Uterus (tissue), 4 donors: ENCODE results near the gene FAM168A. TPM values are rescaled to one million over a fixed set of nuclear protein-coding genes. Genes with fewer than 3 reads are reported as not detected.

Experiments
- DNase-seq, 2 donors: peaks; one replicate each; pipeline ENCODE4 v3.0.0-alpha.2; 2019 to 2020
- H3K27ac ChIP-seq, 2 donors: fragments of 200-600 bp; sonication (generic); 1 replicate in 1 of 2; 2 replicates in 1 of 2; pipeline ENCODE4 v1.5.1; 2016 to 2018
- H3K27me3 ChIP-seq, 2 donors: fragments of 200-600 bp; sonication (generic); one replicate each; pipeline ENCODE4 v1.5.1; 2018 to 2019; ENCODE audit warnings: control low read depth in 1 of 2
- H3K36me3 ChIP-seq, 2 donors: fragments of 200-600 bp; sonication (generic); one replicate each; pipeline ENCODE4 v1.5.1; 2019; ENCODE audit warnings: control low read depth in 1 of 2
- H3K4me1 ChIP-seq, 2 donors: fragments of 200-600 bp; sonication (generic); one replicate each; pipeline ENCODE4 v1.5.1; 2018 to 2019; ENCODE audit warnings: control low read depth in 1 of 2
- H3K4me3 ChIP-seq, 2 donors: fragments of 200-600 bp; sonication (generic); 1 replicate in 1 of 2; 2 replicates in 1 of 2; pipeline ENCODE4 v1.5.1; 2018 to 2019; ENCODE audit warnings: mild to moderate bottlenecking in 1 of 2
- H3K9me3 ChIP-seq, 2 donors: fragments of 200-600 bp; sonication (generic); one replicate each; pipeline ENCODE4 v1.5.1; 2019; ENCODE audit warnings: control low read depth in 1 of 2
- CTCF ChIP-seq, 4 experiments: fragments of 200-600 bp in 2 of 4; fragments of 450-650 bp in 2 of 4; sonication (generic) in 2 of 4; IDR thresholded peaks; one replicate each; pipeline ENCODE4 v1.5.1; 2016 to 2019; ENCODE audit warnings: antibody characterized with exemption in 4 of 4, mild to moderate bottlenecking in 2 of 4, moderate library complexity in 1 of 4
- POLR2A ChIP-seq, 2 donors: fragments of 450-650 bp; IDR thresholded peaks; one replicate each; pipeline ENCODE4 v1.6.1; 2016; ENCODE audit warnings: antibody characterized with exemption in 2 of 2, mild to moderate bottlenecking in 1 of 2, moderate library complexity in 1 of 2
- intact Hi-C: fragments of 100-400 bp; cut with DNase I; formaldehyde crosslinking; loops from one replicate; pipeline ENCODE4 v1.15.1; 2023; ENCODE audit warnings: low total_unique reads
- total RNA-seq, 4 donors: library from RNA; depleted of rRNA in 3 of 4; stranded (reverse); fragments of >200 nt in 3 of 4; gene quantifications; one replicate each; pipeline versions ENCODE4 v1.1.0 to v1.2.4, GENCODE V29; 2014 to 2023
- donor health status: DM: yes; HTN: yes; CAD: no.

Gene FAM168A
- total RNA-seq, 4 donors from 2014 or later, result 7.9 to 50.3 (median 25.8) TPM

- no peaks in the 10 kb centered on the region for H3K4me1 ChIP-seq
- TF ChIP-seq CTCF (IDR thresholded peaks at IDR 0.05) (no peak), POLR2A (IDR thresholded peaks at IDR 0.05) (no peak)
- H3K27ac ChIP-seq, result no peak overlapping the region
- H3K4me3 ChIP-seq, result no peak overlapping the region
- H3K9me3 ChIP-seq, result no peaks in the 10 kb centered on the region
- intact Hi-C loops, result no loop called here
- no peaks in the 10 kb centered on the region for H3K27me3 ChIP-seq
- DNase-seq, result no peak
- no peaks in the 10 kb centered on the region for H3K36me3 ChIP-seq
Measured at GRCh38 chr11:73566422-73566821, 31.5 kb downstream of the FAM168A start.

- intact Hi-C loops, result no loop called here
- DNase-seq, result no peak
- Histone ChIP-seq H3K27ac (no peak overlapping the region), H3K36me3 (no peaks in the 10 kb centered on the region), H3K9me3 (no peaks in the 10 kb centered on the region), H3K27me3 (no peaks in the 10 kb centered on the region), H3K4me3 (no peak overlapping the region), H3K4me1 (no peaks in the 10 kb centered on the region)
- TF ChIP-seq POLR2A (IDR thresholded peaks at IDR 0.05) (no peak), CTCF (IDR thresholded peaks at IDR 0.05) (no peak)
Measured at GRCh38 chr11:73565804-73566203, 32.1 kb downstream of the FAM168A start.

GRCh38 chr11:73564903-73565302, 33.0 kb downstream of the FAM168A start:
- no peaks in the 10 kb centered on the region for H3K9me3 ChIP-seq
- no peak for DNase-seq
- H3K4me3 ChIP-seq, result no peak overlapping the region
- H3K36me3 ChIP-seq, result no peaks in the 10 kb centered on the region
- no peaks in the 10 kb centered on the region for H3K4me1 ChIP-seq
- H3K27ac ChIP-seq, result no peak overlapping the region
- TF ChIP-seq POLR2A (IDR thresholded peaks at IDR 0.05) (no peak), CTCF (IDR thresholded peaks at IDR 0.05) (no peak)
- H3K27me3 ChIP-seq, result no peaks in the 10 kb centered on the region
- intact Hi-C loops, result no loop called here

GRCh38 chr11:73563539-73564200, 34.2 kb downstream of the FAM168A start:
- TF ChIP-seq POLR2A (IDR thresholded peaks at IDR 0.05) (no peak), CTCF (IDR thresholded peaks at IDR 0.05) (no peak)

GRCh38 chr11:73559743-73560142, 38.2 kb downstream of the FAM168A start:
- DNase-seq, result no peak
- Histone ChIP-seq H3K36me3 (no peaks in the 10 kb centered on the region), H3K9me3 (no peaks in the 10 kb centered on the region), H3K4me3 (no peak overlapping the region), H3K27ac (no peak overlapping the region), H3K27me3 (no peaks in the 10 kb centered on the region), H3K4me1 (no peaks in the 10 kb centered on the region)
- no peak for TF ChIP-seq POLR2A (IDR thresholded peaks at IDR 0.05)
- no peak for TF ChIP-seq CTCF (IDR thresholded peaks at IDR 0.05)
- intact Hi-C loops, result no loop called here

More at GRCh38 chr11:73563539-73564200, 34.2 kb downstream of the FAM168A start:
- Histone ChIP-seq H3K36me3 (no peaks in the 10 kb centered on the region), H3K4me1 (no peaks in the 10 kb centered on the region), H3K4me3 (no peak overlapping the region), H3K27me3 (no peaks in the 10 kb centered on the region), H3K9me3 (no peaks in the 10 kb centered on the region), H3K27ac (no peak overlapping the region)
- intact Hi-C loops, result no loop called here
- no peak for DNase-seq
